Sigmoid colon (tissue), 7 donors: ENCODE results near the gene TAS1R1. TPM values are rescaled to one million over a fixed set of nuclear protein-coding genes. Genes with fewer than 3 reads are reported as not detected.
A peak's percentile ranks its signal among the peaks of the same experiment; 100 is the strongest.

ENCODE experiments used
- DNase-seq: peaks from one replicate; pipeline ENCODE4 v3.0.0-alpha.2; 2019
- H3K27ac ChIP-seq, 4 donors: fragments of 200-600 bp; sonication (generic); one replicate each; pipeline ENCODE4 v1.5.1; 2016 to 2019; ENCODE audit warnings: mild to moderate bottlenecking in 1 of 4
- H3K27me3 ChIP-seq, 3 donors: fragments of 200-600 bp; sonication (generic); one replicate each; pipeline ENCODE4 v1.5.1; 2019; ENCODE audit warnings: mild to moderate bottlenecking in 1 of 3
- H3K36me3 ChIP-seq, 4 donors: fragments of 200-600 bp; sonication (generic); one replicate each; pipeline ENCODE4 v1.5.1; 2016 to 2019
- H3K4me1 ChIP-seq, 4 donors: fragments of 200-600 bp; sonication (generic); one replicate each; pipeline ENCODE4 v1.5.1; 2017 to 2019
- H3K4me3 ChIP-seq, 4 donors: fragments of 200-600 bp; sonication (generic); one replicate each; pipeline ENCODE4 v1.5.1; 2017 to 2019; ENCODE audit warnings: mild to moderate bottlenecking in 2 of 4, moderate library complexity in 1 of 4
- H3K9me3 ChIP-seq, 4 donors: fragments of 200-600 bp in 3 of 4; sonication (generic) in 3 of 4; one replicate each; pipeline versions ENCODE4 v1.5.1 to v1.6.1; 2013 to 2019
- CTCF ChIP-seq, 4 experiments: fragments of 450-650 bp in 3 of 4; fragments of 200-600 bp in 1 of 4; IDR thresholded peaks; one replicate each; pipeline ENCODE4 v1.5.1; 2016 to 2019; ENCODE audit warnings: antibody characterized with exemption in 4 of 4, mild to moderate bottlenecking in 3 of 4, moderate library complexity in 2 of 4
- EP300 ChIP-seq, 4 donors: sonication (generic); formaldehyde crosslinking; IDR thresholded peaks; one replicate each; pipeline ENCODE4 v1.6.1; 2017; ENCODE audit warnings: antibody characterized with exemption in 4 of 4
- POLR2A ChIP-seq, 2 donors: fragments of 450-650 bp; IDR thresholded peaks; one replicate each; pipeline ENCODE4 v1.6.1; 2016; ENCODE audit warnings: antibody characterized with exemption in 2 of 2, mild to moderate bottlenecking in 2 of 2, moderate library complexity in 2 of 2
- POLR2AphosphoS5 ChIP-seq, 4 donors: sonication (generic); formaldehyde crosslinking; IDR thresholded peaks; one replicate each; pipeline ENCODE4 v1.6.1; 2017; ENCODE audit warnings: antibody characterized with exemption in 4 of 4
- WGBS, 2 donors: extraction: QIAGEN DNeasy Blood & Tissue Kit; methylation state at CpG; one replicate each; pipeline ENCODE4 v1.1.7; 2013; 5-methylcytosine and 5-hydroxymethylcytosine counted together
- intact Hi-C: fragments of 100-400 bp; cut with DNase I; formaldehyde crosslinking; loops from one replicate; pipeline ENCODE4 v1.15.1; 2023
- polyA plus RNA-seq, 3 donors: library from polyadenylated mRNA; stranded (reverse); fragments of 200-250 nt; gene quantifications; one replicate each; pipeline ENCODE4 v1.2.3, GENCODE V29; 2013
- total RNA-seq, 4 donors: library from RNA; depleted of rRNA; stranded (reverse); fragments of >200 nt; gene quantifications; one replicate each; pipeline ENCODE4 v1.1.0, GENCODE V29; 2016
- donor health status: healthy with polysubstance abuse.
- donor health status: Bipolar disorder and iron deficiency.
- donor health status: healthy.

Gene TAS1R1
- total and polyA plus RNA-seq, 7 donors: 0.10 to 0.36 TPM; not detected in 5

GRCh38 chr1:6585841-6586240 lies 30.7 kb downstream of the TAS1R1 start:
- no peak for TF ChIP-seq CTCF (IDR thresholded peaks at IDR 0.05)
- TF ChIP-seq POLR2A (IDR thresholded peaks at IDR 0.05): no peak
- TF ChIP-seq EP300 (IDR thresholded peaks at IDR 0.05): no peak
- TF ChIP-seq POLR2AphosphoS5 (IDR thresholded peaks at IDR 0.05): no peak
- 95% methylated on average over 7 of the region's 7 CpGs for whole genome bisulfite sequencing, 2 donors
- H3K27ac ChIP-seq: peak overlapping the region in 3 of 4 donors; percentile 59 to 62 (median 62)
- no peaks in the 10 kb centered on the region for H3K27me3 ChIP-seq
- no peaks in the 10 kb centered on the region for H3K9me3 ChIP-seq
- intact Hi-C loops: no loop called here
- H3K4me3 ChIP-seq: no peak overlapping the region
- H3K36me3 ChIP-seq: peaks cover 12 to 33% (median 25%) of the 10 kb centered on the region in 4 donors
- peaks cover 0 to 52% (median 48%) of the 10 kb centered on the region in 4 donors for H3K4me1 ChIP-seq
- no peak for DNase-seq

GRCh38 chr1:6586404-6586816 lies 31.3 kb downstream of the TAS1R1 start:
- DNase-seq: peak; percentile 78
- H3K4me3 ChIP-seq: no peak overlapping the region
- no peaks in the 10 kb centered on the region for H3K27me3 ChIP-seq
- H3K27ac ChIP-seq: peak overlapping the region; percentile 48 to 62 (median 60)
- peaks cover 12 to 38% (median 28%) of the 10 kb centered on the region in 4 donors for H3K36me3 ChIP-seq
- intact Hi-C loops: no loop called here
- WGBS, 2 donors: 91 to 92% methylated on average over 11 of the region's 11 CpGs
- peaks cover 0 to 48% (median 44%) of the 10 kb centered on the region in 4 donors for H3K4me1 ChIP-seq
- H3K9me3 ChIP-seq: no peaks in the 10 kb centered on the region
- TF ChIP-seq EP300 (IDR thresholded peaks at IDR 0.05) (no peak), CTCF (IDR thresholded peaks at IDR 0.05) (no peak), POLR2A (IDR thresholded peaks at IDR 0.05) (no peak)

GRCh38 chr1:6587261-6588005 lies 32.3 kb downstream of the TAS1R1 start:
- 53 to 68% methylated on average over 13 of the region's 13 CpGs for WGBS, 2 donors
- Histone ChIP-seq H3K27ac (peak overlapping the region; percentile 48 to 62 (median 60)), H3K36me3 (peaks cover 16 to 48% (median 38%) of the 10 kb centered on the region in 4 donors), H3K4me3 (no peak overlapping the region), H3K4me1 (peaks cover 0 to 49% (median 46%) of the 10 kb centered on the region in 4 donors), H3K27me3 (no peaks in the 10 kb centered on the region), H3K9me3 (no peaks in the 10 kb centered on the region)
- DNase-seq: no peak
- TF ChIP-seq POLR2AphosphoS5 (IDR thresholded peaks at IDR 0.05): no peak
- no peak for TF ChIP-seq EP300 (IDR thresholded peaks at IDR 0.05)
- TF ChIP-seq POLR2A (IDR thresholded peaks at IDR 0.05): no peak
- TF ChIP-seq CTCF (IDR thresholded peaks at IDR 0.05): no peak
- intact Hi-C loops: no loop called here

- Histone ChIP-seq H3K27me3 (no peaks in the 10 kb centered on the region), H3K36me3 (peaks cover 24 to 57% (median 46%) of the 10 kb centered on the region in 4 donors), H3K4me1 (peaks cover 0 to 53% (median 47%) of the 10 kb centered on the region in 4 donors), H3K27ac (peak overlapping the region in 3 of 4 donors; percentile 59 to 62 (median 62)), H3K4me3 (no peak overlapping the region), H3K9me3 (no peaks in the 10 kb centered on the region)
- intact Hi-C loops: no loop called here
- no peak for DNase-seq
- 75 to 82% methylated on average over 25 of the region's 25 CpGs for WGBS, 2 donors
- TF ChIP-seq POLR2A (IDR thresholded peaks at IDR 0.05) (no peak), EP300 (IDR thresholded peaks at IDR 0.05) (no peak), CTCF (IDR thresholded peaks at IDR 0.05) (no peak), POLR2AphosphoS5 (IDR thresholded peaks at IDR 0.05) (no peak)
Measured at GRCh38 chr1:6588128-6588892, 33.2 kb downstream of the TAS1R1 start.
